ENCODE data around the gene MTUS2.

Gene MTUS2

GRCh38 chr13:29514720-29515310 is 694.7 kb downstream of the MTUS2 start:
- TF ChIP-seq SUZ12 (IDR thresholded peaks at IDR 0.05; ENCODE audit: extremely low read depth, insufficient read depth, insufficient read length) (no peak), ZNF274 (IDR thresholded peaks at IDR 0.05; ENCODE audit: low read depth, low read length) (no peak), YY1 (IDR thresholded peaks at IDR 0.05; ENCODE audit: insufficient read depth, insufficient read length) (no peak)
- DNase-seq (ENCODE audit: low read depth, low spot score) = no peak
- Histone ChIP-seq H3K36me3 (ENCODE audit: insufficient read depth, insufficient read length, low read length) (peaks cover 90% of the 10 kb centered on the region), H3K4me3 (ENCODE audit: insufficient read length, low read depth) (no peak overlapping the region), H3K9me3 (ENCODE audit: insufficient read depth, low read length) (no peaks in the 10 kb centered on the region), H3K4me1 (ENCODE audit: insufficient read depth, insufficient read length) (no peaks in the 10 kb centered on the region), H3K9ac (ENCODE audit: insufficient read length, low read depth) (no peak overlapping the region), H3K27me3 (ENCODE audit: insufficient read depth, insufficient read length) (no peaks in the 10 kb centered on the region)

GRCh38 chr13:29515372-29515771 is 695.2 kb downstream of the MTUS2 start:
- Histone ChIP-seq H3K9ac (ENCODE audit: insufficient read length, low read depth) (no peak overlapping the region), H3K4me3 (ENCODE audit: insufficient read length, low read depth) (no peak overlapping the region), H3K36me3 (ENCODE audit: insufficient read depth, insufficient read length, low read length) (peaks cover 94% of the 10 kb centered on the region), H3K9me3 (ENCODE audit: insufficient read depth, low read length) (no peaks in the 10 kb centered on the region), H3K27me3 (ENCODE audit: insufficient read depth, insufficient read length) (no peaks in the 10 kb centered on the region), H3K4me1 (ENCODE audit: insufficient read depth, insufficient read length) (no peaks in the 10 kb centered on the region)
- DNase-seq (ENCODE audit: low read depth, low spot score) = no peak
- no peak for TF ChIP-seq SUZ12 (IDR thresholded peaks at IDR 0.05; ENCODE audit: extremely low read depth, insufficient read depth, insufficient read length)
- TF ChIP-seq YY1 (IDR thresholded peaks at IDR 0.05; ENCODE audit: insufficient read depth, insufficient read length) = no peak
- TF ChIP-seq ZNF274 (IDR thresholded peaks at IDR 0.05; ENCODE audit: low read depth, low read length) = no peak

DNA sequence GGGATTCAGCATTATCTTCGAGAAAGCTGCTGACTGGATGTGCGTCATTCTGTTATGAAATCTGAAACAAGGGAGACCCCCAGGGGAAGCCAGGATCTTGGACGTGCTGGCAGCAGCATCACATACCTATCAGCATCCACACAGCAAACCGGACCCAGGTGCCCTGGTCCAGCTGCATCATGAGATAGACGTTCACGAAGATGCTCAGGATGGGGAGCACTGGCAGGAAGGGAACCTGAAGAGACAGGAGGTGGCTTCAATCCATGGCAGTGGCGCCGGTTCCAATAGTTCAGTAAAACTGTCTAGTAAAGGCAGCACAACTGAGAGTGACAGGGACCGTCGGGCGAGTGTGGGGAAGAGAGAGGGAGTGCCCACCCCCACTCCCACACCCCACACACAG is 695.9 kb downstream of the MTUS2 start:
- TF ChIP-seq SUZ12 (IDR thresholded peaks at IDR 0.05; ENCODE audit: extremely low read depth, insufficient read depth, insufficient read length) = no peak
- TF ChIP-seq ZNF274 (IDR thresholded peaks at IDR 0.05; ENCODE audit: low read depth, low read length) = no peak
- no peak for TF ChIP-seq YY1 (IDR thresholded peaks at IDR 0.05; ENCODE audit: insufficient read depth, insufficient read length)

GRCh38 chr13:29516880-29517279 is 696.7 kb downstream of the MTUS2 start:
- no peak overlapping the region for H3K9ac ChIP-seq (ENCODE audit: insufficient read length, low read depth)
- no peaks in the 10 kb centered on the region for H3K27me3 ChIP-seq (ENCODE audit: insufficient read depth, insufficient read length)
- TF ChIP-seq ZNF274 (IDR thresholded peaks at IDR 0.05; ENCODE audit: low read depth, low read length) (no peak), SUZ12 (IDR thresholded peaks at IDR 0.05; ENCODE audit: extremely low read depth, insufficient read depth, insufficient read length) (no peak), YY1 (IDR thresholded peaks at IDR 0.05; ENCODE audit: insufficient read depth, insufficient read length) (no peak)
- H3K4me3 ChIP-seq (ENCODE audit: insufficient read length, low read depth) = no peak overlapping the region
- no peak for DNase-seq (ENCODE audit: low read depth, low spot score)
- peaks cover 89% of the 10 kb centered on the region for H3K36me3 ChIP-seq (ENCODE audit: insufficient read depth, insufficient read length, low read length)
- no peaks in the 10 kb centered on the region for H3K4me1 ChIP-seq (ENCODE audit: insufficient read depth, insufficient read length)
- no peaks in the 10 kb centered on the region for H3K9me3 ChIP-seq (ENCODE audit: insufficient read depth, low read length)

More for the DNA sequence above, 695.9 kb downstream of the MTUS2 start:
- Histone ChIP-seq H3K4me1 (ENCODE audit: insufficient read depth, insufficient read length) (no peaks in the 10 kb centered on the region), H3K9ac (ENCODE audit: insufficient read length, low read depth) (no peak overlapping the region), H3K9me3 (ENCODE audit: insufficient read depth, low read length) (no peaks in the 10 kb centered on the region), H3K36me3 (ENCODE audit: insufficient read depth, insufficient read length, low read length) (peaks cover 89% of the 10 kb centered on the region), H3K27me3 (ENCODE audit: insufficient read depth, insufficient read length) (no peaks in the 10 kb centered on the region), H3K4me3 (ENCODE audit: insufficient read length, low read depth) (no peak overlapping the region)
- no peak for DNase-seq (ENCODE audit: low read depth, low spot score)

DNA sequence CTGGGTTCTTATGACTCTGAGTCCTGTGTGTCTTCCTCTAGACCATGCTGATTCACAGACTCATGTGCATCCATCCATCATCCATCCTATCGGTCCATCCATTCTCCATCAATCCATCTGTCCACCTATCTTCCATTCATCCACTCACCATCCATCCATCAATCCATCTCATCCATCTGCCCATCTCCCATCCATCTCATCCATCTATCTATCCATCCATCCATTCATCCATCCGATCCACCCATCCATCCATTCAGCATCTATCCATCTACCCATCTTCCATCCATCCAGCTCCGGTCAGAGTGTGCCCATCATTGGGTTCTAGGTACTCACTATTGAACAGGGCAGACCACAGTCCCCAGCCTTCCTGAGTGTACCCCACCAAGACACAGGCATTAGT is 699.8 kb downstream of the MTUS2 start:
- no peak overlapping the region for H3K4me3 ChIP-seq (ENCODE audit: insufficient read length, low read depth)
- H3K9me3 ChIP-seq (ENCODE audit: insufficient read depth, low read length) = no peaks in the 10 kb centered on the region
- H3K9ac ChIP-seq (ENCODE audit: insufficient read length, low read depth) = no peak overlapping the region
- no peaks in the 10 kb centered on the region for H3K4me1 ChIP-seq (ENCODE audit: insufficient read depth, insufficient read length)
- no peak for TF ChIP-seq SUZ12 (IDR thresholded peaks at IDR 0.05; ENCODE audit: extremely low read depth, insufficient read depth, insufficient read length)
- no peak for TF ChIP-seq ZNF274 (IDR thresholded peaks at IDR 0.05; ENCODE audit: low read depth, low read length)
- TF ChIP-seq YY1 (IDR thresholded peaks at IDR 0.05; ENCODE audit: insufficient read depth, insufficient read length) = no peak
- H3K27me3 ChIP-seq (ENCODE audit: insufficient read depth, insufficient read length) = no peaks in the 10 kb centered on the region
- peaks cover 87% of the 10 kb centered on the region for H3K36me3 ChIP-seq (ENCODE audit: insufficient read depth, insufficient read length, low read length)
- no peak for DNase-seq (ENCODE audit: low read depth, low spot score)

DNA sequence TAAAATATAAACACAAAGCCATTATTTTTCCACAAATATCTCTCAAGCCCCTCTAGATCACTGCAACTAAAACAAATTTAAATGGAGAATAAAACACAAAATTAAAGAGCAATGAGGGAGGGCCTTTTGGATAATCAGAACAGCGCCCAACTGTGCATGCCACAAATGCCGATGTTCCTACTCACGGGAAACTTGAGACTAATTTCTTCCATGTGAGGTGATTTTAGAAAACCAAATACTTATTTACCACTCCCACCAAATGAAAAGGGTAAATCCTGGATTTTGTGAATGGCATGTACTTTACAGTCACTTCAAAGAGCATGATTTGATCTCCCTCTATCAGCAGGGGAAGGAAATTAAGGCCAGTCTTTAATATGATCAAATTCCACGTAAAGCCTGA is 700.5 kb downstream of the MTUS2 start:
- no peak overlapping the region for H3K9ac ChIP-seq (ENCODE audit: insufficient read length, low read depth)
- DNase-seq (ENCODE audit: low read depth, low spot score) = no peak
- H3K4me1 ChIP-seq (ENCODE audit: insufficient read depth, insufficient read length) = no peaks in the 10 kb centered on the region
- H3K9me3 ChIP-seq (ENCODE audit: insufficient read depth, low read length) = no peaks in the 10 kb centered on the region
- no peak for TF ChIP-seq YY1 (IDR thresholded peaks at IDR 0.05; ENCODE audit: insufficient read depth, insufficient read length)
- no peak for TF ChIP-seq ZNF274 (IDR thresholded peaks at IDR 0.05; ENCODE audit: low read depth, low read length)
- no peak for TF ChIP-seq SUZ12 (IDR thresholded peaks at IDR 0.05; ENCODE audit: extremely low read depth, insufficient read depth, insufficient read length)
- peaks cover 84% of the 10 kb centered on the region for H3K36me3 ChIP-seq (ENCODE audit: insufficient read depth, insufficient read length, low read length)
- no peak overlapping the region for H3K4me3 ChIP-seq (ENCODE audit: insufficient read length, low read depth)
- H3K27me3 ChIP-seq (ENCODE audit: insufficient read depth, insufficient read length) = no peaks in the 10 kb centered on the region

- no peak for TF ChIP-seq YY1 (IDR thresholded peaks at IDR 0.05; ENCODE audit: insufficient read depth, insufficient read length)
- TF ChIP-seq ZNF274 (IDR thresholded peaks at IDR 0.05; ENCODE audit: low read depth, low read length) = no peak
- no peak for TF ChIP-seq SUZ12 (IDR thresholded peaks at IDR 0.05; ENCODE audit: extremely low read depth, insufficient read depth, insufficient read length)
- Histone ChIP-seq H3K4me3 (ENCODE audit: insufficient read length, low read depth) (no peak overlapping the region), H3K27me3 (ENCODE audit: insufficient read depth, insufficient read length) (no peaks in the 10 kb centered on the region), H3K9ac (ENCODE audit: insufficient read length, low read depth) (no peak overlapping the region), H3K4me1 (ENCODE audit: insufficient read depth, insufficient read length) (no peaks in the 10 kb centered on the region), H3K36me3 (ENCODE audit: insufficient read depth, insufficient read length, low read length) (peaks cover 77% of the 10 kb centered on the region), H3K9me3 (ENCODE audit: insufficient read depth, low read length) (no peaks in the 10 kb centered on the region)
- DNase-seq (ENCODE audit: low read depth, low spot score) = no peak
Measured at GRCh38 chr13:29521336-29521735, 701.2 kb downstream of the MTUS2 start.
